GM19468 (cell line): ENCODE results near the gene COL8A1.

Experiments
- ATAC-seq: cut with Tn5 transposase; IDR thresholded peaks from one replicate; pipeline ENCODE4 v1.9.1; 2021; ENCODE audit warnings: mild to moderate bottlenecking, moderate library complexity, moderate number of reproducible peaks; ENCODE audit not compliant: unreplicated experiment; ENCODE audit errors: extremely low read depth

Gene COL8A1

DNA sequence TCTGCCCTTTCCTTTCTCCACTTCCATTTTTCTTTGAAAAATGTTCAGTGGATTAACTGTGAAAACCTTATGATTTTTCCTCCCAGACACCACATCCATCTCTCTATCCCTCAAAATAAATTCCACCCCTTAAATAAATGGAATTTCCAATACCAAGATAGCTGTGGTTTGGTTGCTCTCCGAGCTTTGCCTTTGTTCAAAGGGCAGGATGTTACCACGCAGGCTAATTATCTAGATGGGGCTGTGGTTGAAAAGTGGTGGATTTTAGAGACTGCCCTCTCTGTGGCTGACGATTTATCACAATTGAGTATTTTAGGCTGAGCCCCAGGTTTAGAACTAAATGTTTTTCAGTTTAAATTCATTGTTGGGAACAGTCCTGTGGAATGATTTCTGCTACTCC is 142.4 kb downstream of the COL8A1 start:
- no peak for ATAC-seq

- no peak for ATAC-seq
Observed at GRCh38 chr3:99781761-99782160, 143.4 kb downstream of the COL8A1 start.

- ATAC-seq: no peak
Observed at GRCh38 chr3:99783011-99783573, 144.7 kb downstream of the COL8A1 start.

DNA sequence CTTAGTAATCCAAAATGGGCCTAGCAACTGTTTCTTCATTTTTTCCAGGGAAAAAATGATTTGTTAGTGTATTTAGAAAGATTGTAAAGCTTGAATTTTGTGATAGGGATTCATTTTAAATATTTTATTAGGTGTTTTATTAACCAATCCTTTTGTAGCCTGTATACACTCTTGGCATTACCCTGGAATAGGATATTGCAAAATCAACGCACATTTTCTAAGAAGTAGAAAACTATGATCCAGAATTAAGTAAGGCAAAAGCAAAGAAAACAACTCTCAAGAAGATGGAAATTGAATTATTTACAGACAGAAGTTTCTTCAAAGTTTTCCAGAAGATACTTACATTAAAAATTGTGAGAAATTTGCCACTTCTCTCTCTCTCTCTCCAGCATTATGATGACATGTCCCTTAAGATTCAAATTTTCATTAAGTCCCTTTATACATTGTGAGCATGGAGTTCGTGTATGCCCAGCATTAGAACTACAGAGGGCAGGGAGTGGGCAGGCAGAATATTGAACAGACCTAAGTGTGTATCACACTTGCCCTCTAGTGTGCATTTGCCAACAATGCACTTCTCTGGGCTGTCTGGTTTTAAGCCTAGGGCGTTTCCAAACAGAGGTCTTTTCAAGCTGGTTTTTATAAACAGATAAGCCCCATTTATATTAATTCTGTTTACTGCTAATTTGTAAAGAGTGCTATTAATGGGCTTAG is 150.8 kb downstream of the COL8A1 start:
- peak; percentile 69 for ATAC-seq

GRCh38 chr3:99794485-99794884 is 156.1 kb downstream of the COL8A1 start:
- ATAC-seq: no peak

DNA sequence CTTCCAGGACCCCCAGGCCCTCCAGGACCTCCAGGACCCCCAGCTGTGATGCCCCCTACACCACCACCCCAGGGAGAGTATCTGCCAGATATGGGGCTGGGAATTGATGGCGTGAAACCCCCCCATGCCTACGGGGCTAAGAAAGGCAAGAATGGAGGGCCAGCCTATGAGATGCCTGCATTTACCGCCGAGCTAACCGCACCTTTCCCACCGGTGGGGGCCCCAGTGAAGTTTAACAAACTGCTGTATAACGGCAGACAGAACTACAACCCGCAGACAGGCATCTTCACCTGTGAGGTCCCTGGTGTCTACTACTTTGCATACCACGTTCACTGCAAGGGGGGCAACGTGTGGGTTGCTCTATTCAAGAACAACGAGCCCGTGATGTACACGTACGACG is 157.2 kb downstream of the COL8A1 start:
- ATAC-seq: no peak

DNA sequence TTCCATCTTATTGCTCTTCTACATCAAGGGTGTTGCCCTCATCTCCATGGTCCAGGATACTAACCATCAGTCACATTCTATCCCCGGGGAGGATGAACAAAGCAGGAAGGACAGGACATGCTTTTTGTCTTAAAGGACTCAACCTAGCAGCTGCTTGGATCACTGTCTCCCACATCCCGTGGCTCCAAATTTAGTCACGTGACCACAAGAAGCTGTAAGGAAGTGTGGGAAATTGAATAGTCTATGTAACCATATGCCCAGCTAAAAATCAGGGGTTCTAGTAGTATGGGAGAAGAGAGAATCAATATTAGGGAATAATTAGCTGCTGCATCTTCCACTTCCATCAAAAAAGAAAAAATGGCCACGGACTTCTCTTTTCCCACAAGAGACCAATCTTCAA is 161.0 kb downstream of the COL8A1 start:
- ATAC-seq: no peak

- no peak for ATAC-seq
Observed at GRCh38 chr3:99803297-99803696, 164.9 kb downstream of the COL8A1 start.

DNA sequence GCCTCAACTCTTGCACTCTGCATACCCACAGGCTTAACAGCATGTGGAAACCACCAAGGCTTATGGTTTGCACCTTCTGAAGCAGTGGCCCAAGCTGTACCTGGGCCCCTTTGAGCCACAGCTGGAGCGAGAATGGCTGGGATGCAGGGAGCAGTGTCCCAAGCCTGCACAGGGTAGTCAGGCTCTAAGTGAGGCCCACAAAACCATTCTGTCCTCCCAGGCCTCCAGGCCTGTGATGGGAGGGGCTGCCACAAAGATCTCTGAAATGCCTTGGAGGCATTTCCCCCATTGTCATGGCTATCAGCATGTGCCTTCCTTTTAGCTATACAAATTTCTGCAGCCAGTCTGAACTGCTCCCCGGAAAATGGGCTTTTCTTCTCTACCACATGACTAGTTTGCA is 166.8 kb downstream of the COL8A1 start:
- ATAC-seq: no peak

DNA sequence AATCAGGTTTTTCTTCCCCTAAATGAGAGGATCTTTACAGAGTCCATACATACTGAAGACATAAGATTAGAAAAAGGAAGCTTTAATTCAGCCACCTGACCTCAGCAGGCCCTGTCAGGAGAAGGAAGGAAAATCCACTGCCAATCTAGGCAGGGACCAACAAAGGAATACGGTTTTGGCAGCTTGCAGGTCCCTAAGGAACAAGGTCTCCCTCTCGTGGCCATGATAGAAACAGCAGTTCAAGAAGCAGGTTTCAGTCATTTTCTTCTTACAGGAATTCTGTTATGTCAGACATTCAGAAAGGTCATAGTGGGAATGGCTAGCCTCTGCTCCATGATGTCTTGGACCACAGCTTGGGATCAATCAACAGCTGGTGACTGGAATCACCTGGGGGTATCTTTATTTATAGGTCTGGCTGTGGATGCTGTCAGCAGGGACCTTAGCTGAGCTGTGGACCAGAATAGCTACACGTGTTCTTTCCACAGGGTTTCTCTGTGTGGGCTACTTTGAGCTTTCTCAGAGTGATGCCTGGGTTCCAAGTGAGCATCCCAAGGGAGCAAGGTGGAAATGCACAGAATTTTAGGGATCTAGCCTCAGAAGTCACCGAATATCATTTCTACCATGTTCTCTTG is 169.9 kb downstream of the COL8A1 start:
- no peak for ATAC-seq

DNA sequence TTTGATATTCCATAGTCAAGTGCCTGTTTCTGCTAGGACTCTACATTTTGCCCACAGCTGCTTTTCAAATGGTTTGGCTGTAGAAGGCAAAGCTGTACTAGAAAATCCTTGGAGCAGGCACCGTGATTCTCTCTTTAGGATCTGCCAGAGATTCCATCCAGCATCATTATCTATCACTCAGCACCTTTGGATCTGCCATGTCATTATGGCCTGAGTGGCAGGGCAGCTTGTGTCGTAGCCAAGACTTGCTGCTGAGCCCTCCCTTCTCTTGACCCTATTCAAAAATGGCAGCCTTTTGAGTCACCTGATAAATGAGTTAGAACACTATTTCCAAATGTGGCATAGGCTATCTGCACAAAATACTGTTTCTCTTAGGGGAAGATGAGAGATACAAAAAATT is 171.2 kb downstream of the COL8A1 start:
- ATAC-seq: no peak

GRCh38 chr3:99810403-99810802 is 172.0 kb downstream of the COL8A1 start:
- no peak for ATAC-seq

GRCh38 chr3:99817047-99817436 is 178.6 kb downstream of the COL8A1 start:
- no peak for ATAC-seq

GRCh38 chr3:99817437-99818240 is 179.2 kb downstream of the COL8A1 start, which contains the start of gene CMSS1:
TSS of gene CMSS1 (plus strand) at chr3:99817862.
- ATAC-seq: peak; percentile 98

GRCh38 chr3:99818818-99819217 is 180.4 kb downstream of the COL8A1 start:
- ATAC-seq: no peak

- ATAC-seq: no peak
Observed at GRCh38 chr3:99823723-99824711, 185.6 kb downstream of the COL8A1 start.

DNA sequence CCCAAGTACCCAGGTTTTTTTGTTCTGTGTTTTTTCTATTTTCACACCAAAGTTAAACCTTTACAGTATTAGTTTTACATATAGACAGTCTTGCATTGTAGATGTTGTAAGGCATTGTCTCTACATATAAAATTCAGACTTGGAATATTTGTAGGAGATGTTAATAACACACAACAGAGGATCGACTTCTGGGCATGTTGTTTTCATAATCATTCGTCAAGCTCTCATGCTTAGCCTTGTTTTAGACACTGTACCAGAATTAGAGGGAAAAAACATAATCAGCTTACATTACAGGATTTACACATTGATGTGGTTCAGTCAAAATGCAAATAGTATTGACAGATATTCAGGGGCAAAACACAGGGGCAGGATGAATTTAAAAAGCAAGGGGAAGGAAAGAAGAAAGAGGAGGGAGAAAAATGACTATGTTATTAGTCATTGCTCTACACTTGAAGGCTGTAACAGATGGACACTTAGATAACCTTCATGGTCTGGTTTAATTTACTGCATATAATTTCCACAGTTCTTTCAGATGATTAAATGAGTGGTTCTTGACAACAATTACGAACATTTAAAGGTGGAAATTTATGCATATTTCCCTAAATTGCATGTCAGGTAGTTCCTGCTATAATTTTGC is 186.7 kb downstream of the COL8A1 start:
- ATAC-seq: no peak

DNA sequence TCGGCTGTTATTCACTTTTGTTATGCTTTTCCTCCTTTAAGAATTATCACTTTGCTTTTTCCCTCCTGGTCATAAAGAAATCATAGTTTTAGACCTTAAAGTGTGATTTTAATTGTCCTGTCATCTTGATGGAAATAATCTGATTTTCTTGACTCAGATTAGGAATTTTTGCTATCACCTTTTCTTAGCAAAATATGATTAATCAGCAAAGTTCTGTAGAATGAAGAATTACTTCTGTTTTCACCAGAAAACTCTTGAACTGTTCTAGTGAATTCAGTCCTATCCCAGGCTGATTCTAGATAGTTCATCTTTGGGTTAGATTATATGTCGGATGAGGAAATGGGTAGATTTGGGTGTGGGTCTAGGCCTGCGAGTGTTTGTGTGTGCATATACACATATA is 191.4 kb downstream of the COL8A1 start:
- no peak for ATAC-seq

DNA sequence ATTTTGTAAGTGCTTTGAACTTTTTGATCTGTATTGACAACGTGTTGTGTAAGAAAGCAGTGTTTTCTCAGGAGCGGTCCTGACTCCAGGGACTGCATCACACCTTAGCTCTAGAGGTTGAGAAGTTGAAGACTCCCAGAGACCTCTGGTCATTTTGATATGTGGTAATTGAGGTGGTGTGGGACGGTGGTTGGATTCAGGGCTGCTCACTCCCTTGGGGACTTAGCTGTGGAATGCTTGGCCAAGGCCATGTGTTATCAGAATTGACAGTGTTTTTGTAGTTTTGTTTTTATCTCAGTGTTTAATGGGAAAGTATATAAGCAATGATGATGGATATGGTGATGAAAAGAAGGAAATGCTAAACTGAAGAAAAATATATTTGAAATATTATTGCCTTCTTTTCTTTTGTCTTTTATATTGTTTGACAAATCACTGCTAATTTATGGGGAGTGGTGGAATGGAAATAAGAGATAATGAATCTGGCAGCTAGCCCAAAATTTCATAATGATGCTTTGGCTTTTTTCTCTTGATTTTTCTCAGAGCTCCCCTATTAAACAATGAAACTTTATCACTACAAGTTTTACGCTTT is 195.3 kb downstream of the COL8A1 start:
- ATAC-seq: no peak
